ENCODE results near the gene VMAC. TPM values are rescaled to one million over a fixed set of nuclear protein-coding genes. Genes with fewer than 3 reads are reported as not detected.
"Not testable (repeated sequence)": the region's sequence is repeated elsewhere in the genome, so short reads cannot be mapped to it uniquely, and the experiment has no call there.

Gene VMAC
- total RNA-seq, 1 experiment from 2014 or later = 2.6 TPM

DNA sequence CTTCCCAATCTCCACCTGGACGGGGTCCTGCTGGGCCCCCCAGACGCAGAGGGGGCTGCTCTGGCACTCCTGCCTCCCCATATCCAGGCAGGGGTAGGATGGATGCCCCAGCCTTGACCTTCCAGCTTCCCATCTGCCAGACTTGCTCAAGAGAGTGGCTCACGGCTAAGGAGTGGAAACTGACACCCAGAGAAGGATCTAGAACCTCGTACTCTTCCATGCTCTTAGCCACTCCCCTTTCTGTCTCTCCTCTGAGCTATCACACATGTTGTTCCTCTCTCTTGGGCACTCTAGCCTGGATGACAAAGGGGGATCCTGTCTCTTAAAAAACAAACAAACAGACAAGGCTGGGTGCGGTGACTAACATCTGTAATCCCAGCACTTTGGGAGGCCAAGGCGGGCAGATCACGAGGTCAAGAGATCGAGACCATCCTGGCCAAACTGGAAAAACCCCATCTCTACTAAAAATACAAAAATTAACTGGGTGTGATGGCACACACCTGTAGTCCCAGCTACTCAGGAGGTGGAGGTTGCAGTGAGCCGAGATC is 22.2 kb upstream of the VMAC start:
- in situ Hi-C loops (cut with HindIII; ENCODE audit: low sequenced_read_pairs) = no loop called here
- DNase-seq (ENCODE audit: low spot score) = no peak

DNA sequence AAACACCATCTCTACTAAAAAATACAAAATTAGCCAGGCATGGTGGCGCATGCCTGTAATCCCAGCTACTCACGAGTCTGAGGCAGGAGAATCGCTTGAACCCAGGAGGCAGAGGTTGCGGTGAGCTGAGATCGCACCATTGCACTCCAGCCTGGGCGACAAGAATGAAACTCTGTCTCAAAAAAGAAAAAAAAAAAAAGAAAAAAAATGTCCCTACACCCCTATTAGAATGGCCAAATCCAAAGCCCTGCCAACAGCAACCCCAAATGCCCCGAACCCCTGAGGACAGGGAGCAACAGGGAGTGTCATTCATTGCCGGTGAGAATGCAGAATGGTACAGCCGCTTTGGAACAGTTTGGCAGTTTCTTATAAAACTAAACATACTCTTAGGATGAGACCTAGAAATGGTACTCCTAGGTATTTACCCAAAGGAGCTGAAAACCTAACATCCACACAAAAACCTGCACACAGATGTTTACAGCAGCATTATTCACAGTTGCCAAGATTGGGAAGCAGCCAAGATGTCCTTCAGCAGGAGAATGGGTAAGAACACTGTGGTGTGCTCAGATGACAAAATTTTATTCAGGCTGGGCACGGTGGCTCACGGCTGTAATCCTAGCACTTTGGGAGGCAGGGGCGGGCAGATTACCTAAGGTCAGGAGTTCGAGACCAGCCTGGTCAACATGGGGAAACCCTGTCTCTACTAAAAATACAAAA is 21.4 kb upstream of the VMAC start:
- in situ Hi-C loops (cut with HindIII; ENCODE audit: low sequenced_read_pairs); DNase-seq (ENCODE audit: low spot score): not testable (repeated sequence)

DNA sequence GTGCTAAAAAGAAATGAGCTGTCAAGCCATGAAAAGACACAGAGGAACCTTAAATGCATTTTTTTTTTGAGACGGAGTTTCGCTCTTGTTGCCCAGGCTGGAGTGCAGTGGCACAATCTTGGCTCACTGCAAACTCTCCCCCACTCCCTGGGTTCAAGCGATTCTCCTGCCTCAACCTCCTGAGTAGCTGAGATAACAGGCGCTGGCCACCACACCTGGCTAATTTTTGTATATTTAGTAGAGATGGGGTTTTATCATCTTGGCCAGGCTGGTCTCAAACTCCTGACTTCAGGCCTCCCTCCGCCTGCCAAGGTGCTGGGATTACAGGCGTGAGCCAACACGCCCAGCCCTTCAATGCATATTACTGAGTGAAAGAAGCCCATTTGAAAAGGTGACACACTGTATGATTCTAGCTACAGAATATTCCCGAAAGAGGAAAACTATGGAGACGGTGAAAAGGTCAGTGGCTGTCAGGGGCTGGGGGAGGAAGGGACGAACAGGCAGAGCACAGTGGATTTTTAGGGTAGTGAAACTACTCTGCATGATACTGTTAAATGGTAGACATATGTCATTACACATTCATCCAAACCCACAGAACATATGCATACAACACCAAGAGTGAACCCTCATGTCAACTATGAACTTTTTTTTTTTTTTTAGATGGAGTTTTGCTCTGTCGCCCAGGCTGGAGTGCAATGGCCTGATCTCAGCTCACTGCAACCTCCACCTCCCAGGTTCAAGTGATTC is 20.4 kb upstream of the VMAC start:
- in situ Hi-C loops (cut with HindIII; ENCODE audit: low sequenced_read_pairs); DNase-seq (ENCODE audit: low spot score): not testable (repeated sequence)

DNA sequence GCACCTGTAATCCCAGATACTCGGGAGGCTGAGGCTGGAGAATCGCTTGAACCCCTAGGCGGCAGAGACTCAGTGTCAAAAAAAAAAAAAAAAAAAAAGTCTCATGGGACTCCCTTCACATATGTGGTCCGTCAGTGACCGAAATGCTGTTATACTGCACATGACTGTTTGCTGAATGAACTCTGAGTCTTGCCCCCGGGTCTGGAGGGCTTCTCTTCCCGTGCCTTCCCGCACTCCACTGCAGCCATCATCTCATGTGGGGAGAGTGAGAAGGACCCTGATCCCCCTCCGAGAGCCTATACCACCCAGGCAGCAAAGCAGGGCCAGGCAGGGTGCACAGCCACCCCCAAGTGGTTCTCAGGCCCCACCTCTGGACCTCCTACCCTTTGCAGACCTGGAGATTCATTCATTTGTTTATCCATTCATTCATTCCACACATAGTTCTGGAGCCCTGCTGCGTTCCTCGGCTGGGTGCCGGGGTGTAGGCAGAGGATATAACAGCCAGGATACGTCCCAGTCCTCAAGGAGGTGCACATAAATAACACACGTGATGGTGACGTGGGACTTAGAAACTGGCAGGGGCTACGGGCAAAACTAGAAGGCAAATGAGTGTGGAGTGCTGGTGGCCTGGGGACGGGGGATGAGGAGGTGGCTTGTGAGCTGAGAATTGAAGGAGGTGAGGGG is 15.2 kb upstream of the VMAC start:
- in situ Hi-C loops (cut with HindIII; ENCODE audit: low sequenced_read_pairs) = no loop called here
- no peak for DNase-seq (ENCODE audit: low spot score)

DNA sequence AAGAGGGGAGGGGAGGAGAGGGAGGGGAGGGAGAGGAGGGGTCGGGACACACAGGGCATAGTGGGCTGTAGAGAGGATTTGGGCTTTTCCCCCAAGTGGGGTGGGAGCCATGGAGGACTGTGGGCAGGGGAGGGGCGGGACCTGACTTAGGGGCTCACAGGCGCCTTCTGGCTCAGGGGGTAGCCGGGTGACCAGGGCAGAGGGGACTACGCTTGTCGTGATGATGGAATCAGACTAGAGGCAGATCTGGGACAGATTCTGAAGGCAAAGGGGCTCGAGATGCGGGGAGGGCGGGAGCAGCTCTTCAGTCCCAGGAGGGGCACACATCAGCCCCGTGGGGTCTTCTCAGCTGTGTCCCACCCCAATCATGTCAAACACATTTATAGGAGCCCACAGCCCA is 14.6 kb upstream of the VMAC start:
- in situ Hi-C loops (cut with HindIII; ENCODE audit: low sequenced_read_pairs) = no loop called here
- DNase-seq (ENCODE audit: low spot score) = no peak

DNA sequence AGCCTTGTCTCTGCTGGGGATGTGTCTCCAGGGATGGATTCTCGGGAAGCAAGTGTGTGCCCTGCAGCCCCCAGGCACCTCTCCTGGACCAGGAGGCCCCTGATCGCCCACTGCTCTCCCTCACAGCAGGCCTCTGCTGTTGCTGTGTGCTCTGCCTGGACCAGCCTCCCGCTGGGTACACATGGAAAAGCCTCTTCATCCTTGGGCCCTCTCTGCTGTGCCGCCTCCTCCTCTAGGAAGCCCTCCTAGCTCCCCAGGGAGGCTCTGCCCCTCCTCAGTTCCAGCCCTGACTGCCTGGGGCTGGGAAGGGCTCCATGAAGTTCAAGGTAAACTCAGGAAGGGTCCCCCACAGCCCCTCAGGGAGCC is 13.1 kb upstream of the VMAC start:
- DNase-seq (ENCODE audit: low spot score) = no peak
- in situ Hi-C loops (cut with HindIII; ENCODE audit: low sequenced_read_pairs) = no loop called here

DNA sequence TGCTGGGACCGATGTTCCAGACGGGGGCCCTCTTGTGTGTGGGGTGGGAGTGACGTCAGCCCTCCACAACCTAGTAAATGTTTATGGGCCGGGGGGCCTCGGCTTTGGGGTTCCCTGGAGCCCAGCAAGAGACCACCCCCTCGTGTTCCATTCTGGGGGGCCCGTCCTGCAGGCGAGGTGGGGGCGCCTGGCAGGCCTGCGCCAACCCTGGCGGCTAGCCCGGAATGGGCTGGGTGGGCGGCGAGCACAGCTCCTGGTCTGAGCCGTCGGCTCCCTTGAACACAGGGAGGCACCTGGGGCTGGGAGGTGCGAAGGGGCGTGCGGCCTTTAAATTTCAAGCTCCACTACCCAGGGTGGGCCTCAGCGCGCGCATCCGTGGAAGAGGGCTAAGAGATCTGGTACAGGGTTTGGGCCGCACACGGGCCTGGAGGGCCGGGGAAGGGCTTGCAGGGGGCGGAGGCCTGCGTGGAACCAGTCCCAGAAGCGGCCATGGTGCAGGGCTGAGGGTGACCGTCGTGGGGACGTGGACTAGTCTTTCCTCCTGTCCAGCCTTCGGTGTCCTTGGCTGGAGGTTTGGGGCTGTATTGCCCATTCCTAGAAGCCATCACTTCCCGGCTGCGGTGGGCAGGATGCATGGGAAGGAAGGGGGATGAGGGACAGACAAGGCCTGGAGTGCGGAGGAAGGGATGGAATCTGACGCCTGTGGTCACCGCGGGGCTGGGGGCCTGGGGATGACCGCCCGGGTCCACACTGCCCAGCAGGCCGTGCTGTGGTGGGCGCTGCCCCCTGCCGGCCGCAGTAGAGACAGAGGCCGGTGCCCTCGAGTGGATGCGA is 12.5 kb upstream of the VMAC start:
- in situ Hi-C loops (cut with HindIII; ENCODE audit: low sequenced_read_pairs) = no loop called here
- no peak for DNase-seq (ENCODE audit: low spot score)

DNA sequence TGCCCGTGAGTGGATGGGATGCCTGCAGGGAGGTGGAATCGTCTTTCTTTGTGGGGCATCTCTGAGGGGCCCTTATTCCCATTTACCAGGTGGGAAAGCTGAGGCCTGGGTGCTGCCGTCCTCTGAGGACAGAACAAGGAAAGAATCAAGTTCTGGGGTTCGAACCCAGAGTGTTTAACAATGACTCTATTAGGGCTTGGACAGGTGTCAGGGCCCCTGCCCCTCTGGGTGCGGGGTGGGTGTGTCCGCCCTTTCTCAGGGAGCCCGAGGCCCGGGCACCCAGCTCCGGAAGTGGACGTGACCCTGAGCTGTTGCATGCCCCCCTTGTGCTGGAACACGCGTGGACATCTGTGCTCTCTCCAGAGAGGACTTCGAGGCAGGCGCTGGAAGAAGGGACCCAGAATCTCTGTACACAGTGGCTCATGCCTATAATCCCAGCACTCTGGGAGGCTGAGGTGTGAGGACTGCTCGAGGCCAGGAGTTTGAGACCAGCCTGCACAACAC is 11.8 kb upstream of the VMAC start:
- in situ Hi-C loops (cut with HindIII; ENCODE audit: low sequenced_read_pairs) = no loop called here
- DNase-seq (ENCODE audit: low spot score) = no peak

DNA sequence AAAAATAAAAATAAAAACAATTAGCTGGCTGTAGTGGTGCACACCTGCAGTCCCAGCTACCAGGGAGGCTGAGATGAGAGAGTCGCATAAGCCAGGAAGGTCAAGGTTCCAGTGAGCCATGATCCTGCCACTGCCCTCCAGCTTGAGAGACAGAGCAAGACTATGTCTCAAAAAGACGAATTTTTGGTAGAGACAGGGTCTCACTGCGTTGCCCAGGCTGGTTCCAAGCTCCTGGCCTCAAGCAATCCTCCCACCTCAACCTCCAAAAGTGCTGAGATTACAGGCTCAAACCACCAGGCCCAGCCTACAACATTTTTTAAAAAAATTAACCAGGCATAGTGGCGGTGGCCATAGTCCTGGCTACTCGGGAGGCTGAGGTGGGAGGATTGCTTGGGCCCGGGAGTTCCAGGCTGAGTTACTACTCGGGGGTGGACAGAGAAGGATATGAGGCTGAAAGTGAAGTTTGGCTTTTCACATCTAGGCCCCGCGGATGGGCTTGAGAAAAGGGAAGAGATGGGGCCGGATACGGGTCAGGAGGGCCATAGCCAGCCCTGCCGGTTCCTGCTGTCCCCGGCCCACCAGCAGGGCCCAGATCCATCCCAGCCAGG is 11.3 kb upstream of the VMAC start:
- in situ Hi-C loops (cut with HindIII; ENCODE audit: low sequenced_read_pairs) = no loop called here
- no peak for DNase-seq (ENCODE audit: low spot score)

DNA sequence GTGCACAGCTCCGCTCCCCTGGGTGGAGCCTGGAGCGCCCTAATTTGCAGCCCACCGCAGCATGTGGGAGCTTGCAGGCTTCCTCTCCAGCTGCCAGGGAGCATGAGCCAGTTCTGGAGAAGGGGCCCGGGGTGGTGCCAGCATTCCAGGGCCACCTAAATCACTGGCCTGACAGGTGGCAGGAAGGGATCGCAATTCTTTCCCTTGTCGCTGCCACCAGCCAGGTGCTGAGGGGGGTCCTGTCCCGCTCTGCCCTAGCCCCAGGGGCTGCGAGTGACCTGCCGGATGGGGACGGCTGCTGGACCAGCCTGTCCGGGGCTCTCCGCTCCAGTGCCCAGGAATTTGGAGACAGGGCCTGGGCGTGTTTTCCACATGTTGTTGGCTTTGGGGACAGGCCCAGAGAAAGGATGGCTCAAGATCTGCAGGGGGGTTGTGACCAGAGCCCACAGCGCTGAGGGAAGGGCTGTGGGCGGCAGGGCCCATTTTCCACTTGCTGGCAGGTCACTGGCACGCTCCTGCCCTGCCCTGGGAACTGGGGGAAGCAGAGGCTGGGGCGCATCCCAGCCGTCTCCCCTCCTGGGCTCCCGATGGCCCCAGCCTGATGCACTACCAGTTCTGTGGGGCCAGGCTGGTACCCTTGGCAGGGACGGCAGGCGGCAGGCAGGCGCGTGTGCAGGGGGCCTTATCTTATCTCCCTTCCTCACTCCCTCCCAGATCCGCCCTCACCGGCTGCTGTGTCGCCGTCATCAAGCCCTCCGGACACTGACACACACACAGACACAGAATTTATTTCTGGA is 10.6 kb upstream of the VMAC start:
- no peak for DNase-seq (ENCODE audit: low spot score)
- in situ Hi-C loops (cut with HindIII; ENCODE audit: low sequenced_read_pairs) = no loop called here

DNA sequence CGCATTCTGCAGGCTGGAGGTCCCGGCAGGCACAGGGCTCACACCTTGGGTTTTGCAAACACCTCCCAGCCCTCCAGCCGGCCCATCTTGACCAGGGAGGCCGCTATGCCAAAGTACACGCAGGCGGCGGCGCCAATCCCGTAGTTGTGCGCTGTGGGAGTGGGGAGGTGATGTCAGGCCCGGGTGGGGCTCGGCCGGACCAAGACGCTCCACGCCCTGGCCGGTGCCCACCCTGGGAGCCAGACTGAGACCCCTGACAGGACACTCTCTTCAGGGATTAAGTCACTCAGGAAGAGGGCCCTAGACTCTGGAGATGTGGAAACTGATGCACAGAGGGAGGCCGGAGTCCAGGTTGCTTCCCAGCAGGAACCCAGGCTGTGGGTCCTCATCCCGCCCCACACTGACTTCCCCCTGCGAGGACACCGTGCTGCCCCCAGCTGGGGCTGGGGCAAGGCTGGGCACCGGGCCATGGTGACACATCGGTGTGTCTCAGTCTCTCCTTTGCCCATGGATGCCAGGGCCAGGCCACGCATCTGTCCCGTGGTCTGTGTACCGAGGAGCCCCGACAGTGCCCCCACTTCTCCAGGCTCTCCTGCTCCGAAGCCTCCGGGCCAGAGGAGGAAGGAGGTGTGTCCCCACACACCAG is 9.8 kb upstream of the VMAC start:
- in situ Hi-C loops (cut with HindIII; ENCODE audit: low sequenced_read_pairs) = no loop called here
- no peak for DNase-seq (ENCODE audit: low spot score)

DNA sequence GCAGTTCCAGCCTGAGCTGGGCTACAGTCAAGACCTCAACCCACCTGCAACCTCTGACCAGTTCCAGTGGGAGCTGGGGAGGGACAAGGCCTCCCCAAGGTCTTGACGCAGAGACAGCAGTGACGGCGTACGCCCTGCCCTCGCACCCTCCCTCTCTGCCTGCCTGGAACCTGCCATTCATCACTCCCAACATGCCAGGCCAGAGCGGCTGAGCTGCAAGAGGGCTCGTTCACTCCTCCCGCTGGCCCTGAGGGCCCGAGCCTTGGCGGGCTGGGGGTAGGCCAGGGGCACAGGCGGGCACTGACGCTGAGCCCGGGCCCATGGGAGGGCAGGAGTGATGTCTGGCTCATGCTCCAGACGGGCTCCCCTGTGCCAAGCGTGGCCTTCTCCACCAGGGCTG is 9.3 kb upstream of the VMAC start:
- no peak for DNase-seq (ENCODE audit: low spot score)

DNA sequence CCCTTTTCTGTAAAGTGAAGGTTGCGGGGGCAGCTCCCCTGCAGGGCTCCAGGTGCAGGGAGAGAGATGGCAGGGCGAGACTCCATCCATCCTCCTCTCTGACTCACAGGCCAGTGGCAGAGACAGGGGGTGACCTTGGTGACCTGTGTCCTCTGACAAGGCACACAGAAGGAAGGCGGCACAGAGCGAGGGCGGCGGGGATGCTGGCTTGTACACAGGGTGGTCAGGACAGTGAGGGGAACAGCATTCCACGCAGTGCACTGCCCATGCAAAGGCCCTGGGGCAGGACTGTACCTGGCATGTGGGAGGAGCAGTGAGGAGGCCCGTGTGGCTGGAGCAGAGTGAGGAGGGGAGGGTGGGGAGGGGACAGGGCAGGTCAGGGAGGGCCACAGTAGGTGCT is 8.8 kb upstream of the VMAC start:
- no peak for DNase-seq (ENCODE audit: low spot score)
- in situ Hi-C loops (cut with HindIII; ENCODE audit: low sequenced_read_pairs) = no loop called here

More for the DNA sequence above, 9.3 kb upstream of the VMAC start:
- in situ Hi-C loops (cut with HindIII; ENCODE audit: low sequenced_read_pairs) = no loop called here

DNA sequence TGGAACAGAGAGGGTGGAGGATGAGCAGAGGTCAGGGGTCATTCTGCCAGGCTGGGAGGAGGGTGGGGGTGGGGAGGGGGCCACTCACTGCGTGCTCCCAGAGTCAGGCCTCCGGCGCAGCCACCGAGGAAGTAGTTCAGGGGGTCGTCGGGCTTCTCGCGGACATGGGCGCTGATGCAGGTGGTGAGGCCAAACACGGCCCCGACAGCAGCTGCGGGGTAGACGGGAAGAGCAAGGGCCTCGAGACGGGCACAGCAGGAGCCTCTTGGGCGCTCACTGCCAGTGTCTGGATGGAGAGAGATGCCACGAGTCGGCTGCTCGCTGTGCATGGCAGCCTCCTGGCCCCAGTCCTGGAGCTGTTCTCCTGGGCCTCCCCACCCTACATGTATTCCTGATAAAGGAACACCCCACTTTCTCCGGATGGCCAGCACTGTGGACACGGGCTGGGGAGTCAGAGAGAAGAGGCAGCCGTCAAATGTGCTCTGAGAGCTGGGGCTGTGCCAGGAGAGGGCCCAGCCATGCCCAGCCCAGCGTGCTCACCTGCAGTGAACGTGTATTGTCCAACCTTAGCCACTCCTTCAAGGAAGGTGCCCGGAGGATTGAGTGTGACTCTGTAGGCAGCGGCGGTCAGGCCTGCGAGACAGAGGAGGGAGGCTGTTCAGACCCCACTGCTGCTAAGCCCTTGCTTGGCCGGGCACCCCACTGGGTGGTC is 8.2 kb upstream of the VMAC start:
- in situ Hi-C loops (cut with HindIII; ENCODE audit: low sequenced_read_pairs) = no loop called here
- DNase-seq (ENCODE audit: low spot score) = no peak

DNA sequence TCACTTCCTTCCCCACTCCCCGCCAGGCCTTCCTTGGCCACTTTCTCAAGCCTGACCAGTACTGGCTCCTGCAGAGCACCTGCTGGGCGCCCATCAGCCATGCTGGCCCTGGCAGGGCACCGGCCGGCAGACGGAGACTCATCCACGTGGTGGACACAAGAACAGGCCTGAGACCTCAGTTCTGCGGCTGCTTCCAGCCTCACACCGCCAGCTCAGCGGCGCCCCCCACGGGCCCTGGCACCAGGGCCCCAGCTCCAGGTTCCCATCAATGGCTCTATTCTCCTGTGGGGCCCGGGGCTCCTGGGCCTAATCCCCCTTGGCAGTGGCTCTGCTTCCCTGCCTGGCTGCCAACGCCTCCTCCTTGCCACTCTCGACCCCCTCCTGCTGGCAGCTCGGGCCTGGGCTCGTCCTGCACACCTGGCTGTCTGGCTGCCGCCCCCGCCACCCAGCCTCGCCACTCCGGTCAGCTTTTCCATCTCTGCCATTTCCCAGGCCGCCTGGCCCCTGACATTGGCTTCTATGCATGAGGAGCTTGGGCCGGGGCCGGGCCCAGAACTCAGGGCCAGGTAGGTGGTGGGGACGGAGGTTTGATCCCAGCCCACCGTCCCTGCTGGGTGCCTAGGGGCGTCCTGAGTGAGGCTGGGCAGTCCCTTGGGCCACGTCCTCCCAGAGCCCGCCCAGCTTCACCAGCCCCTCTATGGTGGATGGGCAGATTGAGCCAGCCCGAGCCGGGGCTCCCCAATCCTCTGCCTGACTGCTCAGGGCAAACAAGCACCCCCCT is 7.3 kb upstream of the VMAC start:
- peak; percentile 67 for DNase-seq (ENCODE audit: low spot score)

More for the DNA sequence above, 7.3 kb upstream of the VMAC start:
- in situ Hi-C loops (cut with HindIII; ENCODE audit: low sequenced_read_pairs) = no loop called here

Measured in G401 (cell line).